ENCODE measurements around the gene TMEM213. TPM values are rescaled to one million over a fixed set of nuclear protein-coding genes. Genes with fewer than 3 reads are reported as not detected.
"Not testable (repeated sequence)": the region's sequence is repeated elsewhere in the genome, so short reads cannot be mapped to it uniquely, and the experiment has no call there.

Gene TMEM213
- total and polyA plus RNA-seq, 12 donors: not detected

DNA sequence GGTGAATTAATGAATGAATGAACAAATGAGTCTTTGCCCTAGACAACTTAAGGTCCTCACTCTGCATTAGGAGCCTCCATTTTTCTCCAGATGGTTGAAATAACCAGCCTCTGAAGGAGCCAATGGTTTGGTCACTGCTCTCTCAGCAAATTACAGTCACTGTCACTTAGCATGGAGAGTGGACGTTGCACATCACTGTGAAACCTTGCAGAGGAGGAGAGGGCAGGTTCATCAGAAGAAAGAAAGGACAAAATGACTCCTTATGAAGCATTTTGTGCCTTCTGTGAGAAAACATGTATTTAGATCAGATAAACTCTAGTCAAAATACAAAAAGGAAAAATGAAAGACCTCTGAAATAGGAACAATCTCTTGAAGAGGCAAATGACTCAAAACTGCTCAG is 6.8 kb downstream of the TMEM213 start:
- ATAC-seq (no peak), DNase-seq (no peak)
- H3K4me1 ChIP-seq: no peaks in the 10 kb centered on the region
- no peak overlapping the region for H3K27ac ChIP-seq
- H3K27me3 ChIP-seq: peaks cover 0 to 6% (median 0%) of the 10 kb centered on the region in 7 donors
- intact Hi-C loops (cut with DNase I): no loop called here
- no peaks in the 10 kb centered on the region for H3K36me3 ChIP-seq
- WGBS, 2 donors: 75 to 76% methylated on average over 1 of the region's 1 CpG
- no peak overlapping the region for H3K4me3 ChIP-seq
- peaks cover 0 to 11% (median 0%) of the 10 kb centered on the region in 11 donors for H3K9me3 ChIP-seq
- TF ChIP-seq CTCF (IDR thresholded peaks at IDR 0.05): no peak

GRCh38 chr7:138809346-138809745 is 11.6 kb downstream of the TMEM213 start:
- peaks cover 0 to 11% (median 0%) of the 10 kb centered on the region in 11 donors for H3K9me3 ChIP-seq
- ATAC-seq: no peak
- H3K4me3 ChIP-seq: no peak overlapping the region

DNA sequence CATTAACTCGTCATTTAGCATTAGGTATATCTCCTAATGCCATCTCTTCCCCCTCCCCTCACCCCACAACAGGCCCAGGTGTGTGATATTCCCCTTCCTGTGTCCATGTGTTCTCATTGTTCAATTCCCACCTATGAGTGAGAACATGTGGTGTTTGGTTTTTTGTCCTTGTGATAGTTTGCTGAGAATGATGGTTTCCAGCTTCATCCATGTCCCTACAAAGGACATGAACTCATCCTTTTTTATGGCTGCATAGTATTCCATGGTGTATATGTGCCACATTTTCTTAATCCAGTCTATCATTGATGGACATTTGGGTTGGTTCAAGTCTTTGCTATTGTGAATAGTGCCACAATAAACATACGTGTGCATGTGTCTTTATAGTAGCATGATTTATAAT is 13.5 kb downstream of the TMEM213 start:
- H3K4me1 ChIP-seq; H3K27ac ChIP-seq; H3K4me3 ChIP-seq; intact Hi-C loops (cut with DNase I); DNase-seq; H3K36me3 ChIP-seq; H3K27me3 ChIP-seq; ATAC-seq: not testable (repeated sequence)
- peaks cover 0 to 11% (median 0%) of the 10 kb centered on the region in 11 donors for H3K9me3 ChIP-seq
- 82 to 85% methylated on average over 2 of the region's 2 CpGs for WGBS, 2 donors

More at GRCh38 chr7:138809346-138809745, 11.6 kb downstream of the TMEM213 start:
- Histone ChIP-seq H3K36me3 (no peaks in the 10 kb centered on the region), H3K4me1 (no peaks in the 10 kb centered on the region), H3K27me3 (no peaks in the 10 kb centered on the region), H3K27ac (no peak overlapping the region)
- TF ChIP-seq CTCF (IDR thresholded peaks at IDR 0.05): no peak
- DNase-seq: no peak
- intact Hi-C loops (cut with DNase I): no loop called here
- 84 to 92% methylated on average over 4 of the region's 4 CpGs for WGBS, 2 donors

GRCh38 chr7:138813945-138814344 is 16.2 kb downstream of the TMEM213 start:
- Histone ChIP-seq H3K27me3 (no peaks in the 10 kb centered on the region), H3K9me3 (no peaks in the 10 kb centered on the region), H3K27ac (no peak overlapping the region), H3K36me3 (no peaks in the 10 kb centered on the region), H3K4me1 (no peaks in the 10 kb centered on the region), H3K4me3 (no peak overlapping the region)
- DNase-seq: no peak
- 74 to 78% methylated on average over 2 of the region's 2 CpGs for WGBS, 2 donors
- TF ChIP-seq CTCF (IDR thresholded peaks at IDR 0.05): no peak
- intact Hi-C loops (cut with DNase I): no loop called here
- ATAC-seq: no peak

GRCh38 chr7:138814816-138815332 is 17.1 kb downstream of the TMEM213 start:
- ATAC-seq (no peak), DNase-seq (no peak)
- no peak overlapping the region for H3K27ac ChIP-seq
- no peaks in the 10 kb centered on the region for H3K4me1 ChIP-seq
- no peaks in the 10 kb centered on the region for H3K27me3 ChIP-seq
- no peak overlapping the region for H3K4me3 ChIP-seq
- H3K36me3 ChIP-seq: no peaks in the 10 kb centered on the region
- intact Hi-C loops (cut with DNase I): no loop called here
- 95 to 98% methylated on average over 1 of the region's 1 CpG for WGBS, 2 donors
- TF ChIP-seq CTCF (IDR thresholded peaks at IDR 0.05): no peak
- H3K9me3 ChIP-seq: peaks cover 0 to 8% (median 0%) of the 10 kb centered on the region in 11 donors

All from heart right ventricle (tissue), 16 donors.